Measurements from ENCODE around the gene UGT1A5.

DNA sequence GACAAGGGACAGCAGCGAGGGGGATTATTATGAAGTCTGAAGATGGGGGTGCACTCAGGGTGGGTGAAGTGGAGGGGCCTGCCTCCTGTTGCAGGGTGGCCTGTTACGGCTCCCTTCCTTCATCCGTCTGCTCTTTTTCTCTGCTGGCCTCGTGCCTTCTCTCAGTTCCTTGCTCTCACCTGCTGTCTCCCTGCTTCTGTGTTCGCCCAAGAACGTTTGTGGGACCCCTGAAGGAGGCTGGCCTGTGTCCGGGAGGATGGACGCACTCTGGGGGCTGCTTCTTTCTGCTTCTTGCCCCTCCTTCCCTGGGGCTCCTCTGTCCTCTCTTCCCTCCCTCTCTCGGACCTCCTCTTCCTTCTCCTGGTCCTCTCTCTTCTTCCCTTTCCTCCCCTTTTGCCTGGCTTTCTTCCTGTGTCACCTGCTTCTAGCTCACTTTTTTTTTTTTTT, 79.2 kb downstream of the UGT1A5 start:
- TF ChIP-seq CBX3 (IDR thresholded peaks at IDR 0.05; ENCODE audit: low read depth), result no peak
- TF ChIP-seq POLR2AphosphoS5 (IDR thresholded peaks at IDR 0.05; ENCODE audit: low read depth, low read length), result no peak

All from HCT116 (cell line).